ENCODE data around the gene KCNG2.

KCNG2 gene

GRCh38 chr18:79780547-79780946 lies 17.2 kb upstream of the KCNG2 start:
- Histone ChIP-seq H3K4me1 (peaks cover 13 to 17% (median 15%) of the 10 kb centered on the region in 10 experiments), H3K27me3 (peaks cover 20 to 62% (median 32%) of the 10 kb centered on the region in 11 experiments), H3K4me3 (no peak overlapping the region), H3K27ac (no peak overlapping the region), H3K9me3 (replicated peaks in 1 of 11) (no peaks in the 10 kb centered on the region), H4K20me1 (peaks cover 0 to 20% (median 0%) of the 10 kb centered on the region in 11 experiments; a peak in 5 of 22 replicates), H3K4me2 (no peak overlapping the region), H3K9ac (no peak overlapping the region), H3K36me3 (no peaks in the 10 kb centered on the region)
- TF ChIP-seq Cebpa-rat (IDR thresholded peaks at IDR 0.05), result no peak

GRCh38 chr18:79781331-79781941 lies 16.3 kb upstream of the KCNG2 start:
- H4K20me1 ChIP-seq, result peaks cover 0 to 23% (median 0%) of the 10 kb centered on the region in 11 experiments; a peak in 5 of 22 replicates
- H3K4me2 ChIP-seq, result no peak overlapping the region
- H3K36me3 ChIP-seq, result no peaks in the 10 kb centered on the region
- TF ChIP-seq Cebpa-rat (IDR thresholded peaks at IDR 0.05), result no peak
- H3K27me3 ChIP-seq, result peaks cover 29 to 62% (median 41%) of the 10 kb centered on the region in 11 experiments
- H3K4me1 ChIP-seq, result peaks cover 19 to 26% (median 24%) of the 10 kb centered on the region in 10 experiments
- H3K9ac ChIP-seq, result no peak overlapping the region
- H3K4me3 ChIP-seq, result no peak overlapping the region
- H3K27ac ChIP-seq, result no peak overlapping the region
- H3K9me3 ChIP-seq (replicated peaks in 1 of 11), result no peaks in the 10 kb centered on the region

- TF ChIP-seq Cebpa-rat (IDR thresholded peaks at IDR 0.05), result no peak
- Histone ChIP-seq H3K9me3 (replicated peaks in 1 of 11) (0 out of 22 replicates have a peak, but pooled peaks cover 0 to under 1% (median 0%) of the 10 kb centered on the region in 11 experiments), H3K27me3 (peaks cover 42 to 67% (median 50%) of the 10 kb centered on the region in 11 experiments), H3K4me2 (no peak overlapping the region), H3K36me3 (no peaks in the 10 kb centered on the region), H3K4me1 (peaks cover 19 to 39% (median 36%) of the 10 kb centered on the region in 10 experiments), H3K27ac (no peak overlapping the region), H4K20me1 (peaks cover 0 to 31% (median 2%) of the 10 kb centered on the region in 11 experiments; a peak in 8 of 22 replicates), H3K4me3 (no peak overlapping the region), H3K9ac (no peak overlapping the region)
These were observed 15.0 kb upstream of the KCNG2 start for GRCh38 chr18:79782566-79783308.

- Histone ChIP-seq H3K27ac (no peak overlapping the region), H4K20me1 (peaks cover 0 to 42% (median 5%) of the 10 kb centered on the region in 11 experiments; a peak in 8 of 22 replicates), H3K4me3 (peak overlapping the region in 4 of 10 experiments; percentile 12 to 39 (median 30); a peak in 3 of 20 replicates), H3K4me2 (peak overlapping the region; percentile 53 to 97 (median 77)), H3K9me3 (replicated peaks in 1 of 11) (0 out of 22 replicates have a peak, but pooled peaks cover 0 to 6% (median 0%) of the 10 kb centered on the region in 11 experiments), H3K9ac (peak overlapping the region in 1 of 11 experiments; percentile 6; a peak in 1 of 22 replicates), H3K4me1 (peaks cover 26 to 54% (median 46%) of the 10 kb centered on the region in 10 experiments), H3K36me3 (no peaks in the 10 kb centered on the region), H3K27me3 (peaks cover 58 to 73% (median 64%) of the 10 kb centered on the region in 11 experiments)
- TF ChIP-seq Cebpa-rat (IDR thresholded peaks at IDR 0.05), result no peak
These were observed 13.4 kb upstream of the KCNG2 start for GRCh38 chr18:79784071-79784913.

- TF ChIP-seq Cebpa-rat (IDR thresholded peaks at IDR 0.05), result no peak
- Histone ChIP-seq H3K27me3 (peaks cover 67 to 82% (median 73%) of the 10 kb centered on the region in 11 experiments), H3K9ac (peak overlapping the region in 1 of 11 experiments; percentile 6; a peak in 1 of 22 replicates), H3K27ac (no peak overlapping the region), H3K4me3 (peak overlapping the region in 6 of 10 experiments; percentile 3 to 43 (median 17); a peak in 4 of 20 replicates), H3K4me2 (peak overlapping the region; percentile 53 to 97 (median 77)), H3K4me1 (peaks cover 34 to 63% (median 55%) of the 10 kb centered on the region in 10 experiments), H4K20me1 (peaks cover 0 to 51% (median 7%) of the 10 kb centered on the region in 11 experiments; a peak in 9 of 22 replicates), H3K36me3 (no peaks in the 10 kb centered on the region), H3K9me3 (replicated peaks in 1 of 11) (0 out of 22 replicates have a peak, but pooled peaks cover 0 to 6% (median 0%) of the 10 kb centered on the region in 11 experiments)
These were observed 12.6 kb upstream of the KCNG2 start for GRCh38 chr18:79784965-79785770.

GRCh38 chr18:79785831-79786230 lies 11.9 kb upstream of the KCNG2 start:
- Histone ChIP-seq H3K27me3 (peaks cover 73 to 89% (median 80%) of the 10 kb centered on the region in 11 experiments), H3K9ac (no peak overlapping the region), H3K27ac (no peak overlapping the region), H3K36me3 (no peaks in the 10 kb centered on the region), H4K20me1 (peaks cover 0 to 57% (median 7%) of the 10 kb centered on the region in 11 experiments; a peak in 9 of 22 replicates), H3K4me1 (peaks cover 40 to 70% (median 62%) of the 10 kb centered on the region in 10 experiments), H3K9me3 (replicated peaks in 1 of 11) (0 out of 22 replicates have a peak, but pooled peaks cover 0 to 6% (median 0%) of the 10 kb centered on the region in 11 experiments), H3K4me3 (no peak overlapping the region), H3K4me2 (peak overlapping the region; percentile 53 to 97 (median 77))
- TF ChIP-seq Cebpa-rat (IDR thresholded peaks at IDR 0.05), result no peak

GRCh38 chr18:79786304-79786703 lies 11.4 kb upstream of the KCNG2 start:
- Histone ChIP-seq H4K20me1 (peaks cover 0 to 61% (median 7%) of the 10 kb centered on the region in 11 experiments; a peak in 10 of 22 replicates), H3K27me3 (peaks cover 77 to 94% (median 84%) of the 10 kb centered on the region in 11 experiments), H3K36me3 (no peaks in the 10 kb centered on the region), H3K27ac (no peak overlapping the region), H3K4me3 (0 out of 20 replicates have a peak overlapping the region, but pooled peaks of 1 of the 10 experiments have one; percentile 6), H3K9me3 (replicated peaks in 1 of 11) (0 out of 22 replicates have a peak, but pooled peaks cover 0 to 6% (median 0%) of the 10 kb centered on the region in 11 experiments), H3K9ac (no peak overlapping the region), H3K4me2 (peak overlapping the region in 10 of 11 experiments; percentile 4 to 97 (median 74); a peak in 18 of 22 replicates), H3K4me1 (peaks cover 45 to 74% (median 66%) of the 10 kb centered on the region in 10 experiments)
- TF ChIP-seq Cebpa-rat (IDR thresholded peaks at IDR 0.05), result no peak
